ENCODE results near the gene GMNC.

The GMNC gene

DNA sequence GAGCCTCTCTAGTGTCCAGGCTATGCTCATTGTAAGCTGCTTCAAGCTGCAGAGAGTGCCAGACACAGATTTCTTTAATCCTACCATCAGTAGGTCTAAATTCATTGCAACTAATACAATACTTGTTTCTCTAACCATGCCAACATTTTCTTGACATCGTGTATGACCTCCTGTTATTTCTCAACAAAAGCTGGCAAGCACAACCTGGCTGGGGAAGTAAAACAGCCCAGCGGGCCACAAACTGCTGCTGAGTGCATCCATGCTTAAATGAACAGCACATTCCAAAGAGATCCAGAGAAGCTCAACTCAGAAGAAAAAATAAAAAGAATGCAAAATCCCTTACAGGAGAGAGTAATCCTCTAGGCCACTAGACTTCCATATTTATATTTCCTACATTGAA, 36.5 kb downstream of the GMNC start:
- no peak for TF ChIP-seq CTCF (IDR thresholded peaks at IDR 0.05)
- Histone ChIP-seq H3K4me3 (no peak overlapping the region), H3K27ac (no peak overlapping the region)
- DNase-seq (ENCODE audit: low spot score) = no peak

DNA sequence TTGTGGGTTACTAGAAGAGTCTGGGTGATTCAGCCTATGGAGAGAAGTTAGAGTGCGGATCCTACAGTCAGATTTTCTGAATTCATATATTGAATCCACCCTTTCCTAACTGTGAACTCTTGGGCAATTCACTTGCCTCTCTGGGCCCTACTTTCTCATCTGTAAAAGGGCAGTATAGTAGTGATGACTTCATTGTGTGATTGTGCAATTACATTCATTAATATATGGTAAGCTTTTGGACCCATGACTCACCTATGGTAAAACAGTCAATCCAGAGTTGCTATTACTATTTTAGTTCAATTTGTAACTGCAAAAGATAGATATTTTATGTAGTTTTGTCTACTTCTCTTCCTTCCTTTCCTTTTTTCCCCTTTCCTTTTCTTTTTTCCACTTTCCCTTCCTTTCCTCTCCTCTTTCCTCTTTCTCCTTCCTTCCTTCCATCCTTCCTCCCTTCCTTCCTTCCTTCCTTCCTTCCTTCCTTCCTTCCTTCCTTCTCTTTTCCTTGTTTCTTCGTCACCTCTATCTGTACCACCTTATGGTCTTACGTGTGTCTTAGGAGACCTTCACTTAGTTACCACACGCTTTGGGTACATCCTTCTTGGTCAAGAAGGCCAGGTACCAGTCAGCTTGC, 37.0 kb downstream of the GMNC start:
- TF ChIP-seq CTCF (IDR thresholded peaks at IDR 0.05) = no peak
- Histone ChIP-seq H3K4me3 (no peak overlapping the region), H3K27ac (no peak overlapping the region)
- DNase-seq (ENCODE audit: low spot score) = no peak

- Histone ChIP-seq H3K4me3 (peak overlapping the region; percentile 2), H3K27ac (no peak overlapping the region)
- no peak for TF ChIP-seq CTCF (IDR thresholded peaks at IDR 0.05)
- DNase-seq (ENCODE audit: low spot score) = no peak
Observed at GRCh38 chr3:190811775-190812480, 50.6 kb downstream of the GMNC start.

- no peak overlapping the region for H3K27ac ChIP-seq
Observed at GRCh38 chr3:190810957-190811356, 51.5 kb downstream of the GMNC start.

GRCh38 chr3:190809351-190809750, 53.1 kb downstream of the GMNC start:
- Histone ChIP-seq H3K4me3 (no peak overlapping the region), H3K27ac (no peak overlapping the region)
- no peak for TF ChIP-seq CTCF (IDR thresholded peaks at IDR 0.05)
- no peak for DNase-seq (ENCODE audit: low spot score)

More at GRCh38 chr3:190810957-190811356, 51.5 kb downstream of the GMNC start:
- no peak for TF ChIP-seq CTCF (IDR thresholded peaks at IDR 0.05)
- no peak for DNase-seq (ENCODE audit: low spot score)
- H3K4me3 ChIP-seq = no peak overlapping the region

DNA sequence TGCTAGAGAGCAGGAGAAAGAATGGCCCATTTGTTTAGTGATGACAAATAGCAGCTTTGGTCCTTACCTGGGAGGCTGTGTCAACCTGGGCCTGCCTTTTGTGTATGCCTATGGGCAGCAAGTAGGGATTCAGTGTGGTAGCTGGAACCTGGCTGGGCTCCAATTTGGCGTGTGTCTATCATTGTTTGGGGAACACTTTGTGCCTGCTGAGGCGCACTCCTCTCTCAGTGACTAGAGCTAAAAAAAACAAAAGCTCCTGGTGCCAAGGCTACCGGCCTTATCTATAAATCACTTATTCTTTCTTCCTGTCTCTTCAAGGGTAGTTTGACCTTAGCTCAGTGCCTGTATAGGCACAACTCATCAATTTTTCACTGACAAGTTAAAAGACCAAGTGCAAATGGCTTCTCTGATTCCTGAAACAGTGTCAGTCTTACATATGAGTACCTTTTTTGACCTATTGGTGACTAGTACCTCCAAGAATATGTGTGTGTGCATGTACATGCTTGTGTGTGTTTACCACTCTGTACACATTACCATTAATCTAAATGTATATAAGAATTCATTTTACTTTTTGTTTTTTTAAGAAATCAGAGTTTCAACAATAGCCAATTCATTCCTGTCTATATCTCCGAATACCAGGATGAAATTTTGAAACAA, 54.6 kb downstream of the GMNC start:
- no peak for TF ChIP-seq CTCF (IDR thresholded peaks at IDR 0.05)
- H3K27ac ChIP-seq = no peak overlapping the region
- no peak overlapping the region for H3K4me3 ChIP-seq
- no peak for DNase-seq (ENCODE audit: low spot score)
